ENCODE measurements around the gene TAX1BP1. TPM values are rescaled to one million over a fixed set of nuclear protein-coding genes. Genes with fewer than 3 reads are reported as not detected.

TAX1BP1 gene
- total and polyA plus RNA-seq, 2 experiments from 2014 or later: 98.1 to 137 TPM

DNA sequence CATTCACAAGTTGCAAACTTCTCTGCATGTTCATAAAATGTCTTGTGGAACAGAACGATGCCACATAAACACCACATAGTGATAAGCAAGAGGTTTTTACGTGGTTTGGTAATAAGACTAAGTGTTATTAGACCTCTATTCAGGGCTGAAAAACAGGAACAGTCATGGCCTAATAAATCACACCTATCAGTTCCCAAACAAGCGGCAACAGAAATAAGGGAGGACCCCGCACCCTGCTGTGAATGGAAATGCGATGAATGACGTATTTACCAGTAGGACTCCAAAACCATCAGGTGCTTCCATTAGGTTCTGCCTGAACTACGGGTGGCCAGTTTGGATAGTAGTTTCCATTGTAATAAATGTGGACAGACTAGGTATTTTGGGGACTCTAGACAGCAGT is 129.1 kb downstream of the TAX1BP1 start:
- Histone ChIP-seq H3K4me2 (ENCODE audit: unreplicated experiment) (no peak overlapping the region), H3K9ac (no peak overlapping the region), H3K27me3 (replicated peaks; ENCODE audit: insufficient read depth) (no peaks in the 10 kb centered on the region), H4K20me1 (ENCODE audit: insufficient read depth) (no peaks in the 10 kb centered on the region), H3F3A (ENCODE audit: insufficient read depth) (peaks cover 11% of the 10 kb centered on the region; the same call in 1 of the 2 replicates), H3K4me1 (ENCODE audit: insufficient read depth) (peaks cover 7% of the 10 kb centered on the region; the same call in 1 of the 2 replicates), H3K4me3 (no peak overlapping the region), H3K27ac (no peak overlapping the region), H3K36me3 (ENCODE audit: low read depth) (no peaks in the 10 kb centered on the region), H2AFZ (no peak overlapping the region), H3K79me2 (ENCODE audit: insufficient read depth) (no peaks in the 10 kb centered on the region), H3K9me2 (ENCODE audit: insufficient read depth) (no peaks in the 10 kb centered on the region), H3K9me3 (ENCODE audit: low read depth) (no peaks in the 10 kb centered on the region)
- no peak for DNase-seq
- TF ChIP-seq EZH2phosphoT487 (IDR thresholded peaks at IDR 0.05; ENCODE audit: insufficient read depth, low read depth) (no peak), EZH2 (IDR thresholded peaks at IDR 0.05; ENCODE audit: insufficient read depth, poor library complexity, severe bottlenecking) (no peak)
- in situ Hi-C loops (cut with MboI): no loop called here
- WGBS, 2 experiments (ENCODE audit: low coverage in 1 of 2, low lambda C conversion rate in 2 of 2, missing lambda C conversion rate in 2 of 2): 96% methylated on average over 7 of the region's 7 CpGs

DNA sequence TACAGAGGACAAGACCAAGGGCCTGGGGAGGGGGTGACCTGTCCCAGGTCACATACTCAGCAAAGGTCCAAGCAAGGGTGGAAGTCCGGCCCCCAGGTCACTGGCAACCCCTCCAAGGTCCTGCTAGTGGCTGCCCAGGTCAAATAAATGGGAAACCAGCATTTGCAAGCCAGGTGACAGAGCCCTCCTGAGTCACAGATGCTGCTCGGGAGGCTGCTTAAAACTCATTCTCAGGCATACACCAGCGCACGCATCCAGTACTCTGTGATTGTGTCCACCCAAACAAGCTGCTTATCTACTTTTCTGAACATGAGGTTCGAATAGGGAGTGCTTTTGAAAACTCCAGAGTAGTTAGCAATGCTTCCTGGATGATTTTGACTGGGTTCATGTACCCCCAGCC is 130.6 kb downstream of the TAX1BP1 start:
- Histone ChIP-seq H2AFZ (no peak overlapping the region), H3F3A (ENCODE audit: insufficient read depth) (peaks cover 11% of the 10 kb centered on the region; the same call in 1 of the 2 replicates), H3K9me2 (ENCODE audit: insufficient read depth) (no peaks in the 10 kb centered on the region), H3K27me3 (replicated peaks; ENCODE audit: insufficient read depth) (no peaks in the 10 kb centered on the region), H3K9me3 (ENCODE audit: low read depth) (no peaks in the 10 kb centered on the region), H3K79me2 (ENCODE audit: insufficient read depth) (no peaks in the 10 kb centered on the region), H3K4me3 (no peak overlapping the region), H3K4me1 (ENCODE audit: insufficient read depth) (peaks cover 13% of the 10 kb centered on the region; the same call in 1 of the 2 replicates), H3K9ac (no peak overlapping the region), H3K36me3 (ENCODE audit: low read depth) (no peaks in the 10 kb centered on the region), H3K27ac (no peak overlapping the region), H3K4me2 (ENCODE audit: unreplicated experiment) (no peak overlapping the region), H4K20me1 (ENCODE audit: insufficient read depth) (no peaks in the 10 kb centered on the region)
- no peak for DNase-seq
- WGBS, 2 experiments (ENCODE audit: low coverage in 1 of 2, low lambda C conversion rate in 2 of 2, missing lambda C conversion rate in 2 of 2): 90 to 92% methylated on average over 5 of the region's 5 CpGs
- TF ChIP-seq EZH2 (IDR thresholded peaks at IDR 0.05; ENCODE audit: insufficient read depth, poor library complexity, severe bottlenecking): no peak
- TF ChIP-seq EZH2phosphoT487 (IDR thresholded peaks at IDR 0.05; ENCODE audit: insufficient read depth, low read depth): no peak
- in situ Hi-C loops (cut with MboI): no loop called here

DNA sequence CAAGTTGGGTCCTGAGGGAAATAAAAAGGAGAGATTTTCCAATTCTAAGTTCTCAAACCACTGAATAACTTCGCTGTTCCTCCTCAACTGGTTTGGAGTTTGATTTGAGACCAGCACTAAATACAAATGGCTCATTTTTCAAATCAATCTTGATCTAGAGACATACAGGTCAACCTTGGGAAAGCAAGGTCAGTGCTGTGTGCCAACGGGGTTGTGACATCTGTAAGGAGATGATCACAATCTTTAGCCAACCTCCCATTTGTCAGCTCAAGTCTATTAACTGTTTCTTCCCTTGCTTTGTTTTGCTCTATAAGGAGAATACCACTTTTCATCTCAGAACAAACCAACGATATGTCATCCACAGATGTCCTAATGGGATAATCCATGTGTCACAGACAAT is 131.1 kb downstream of the TAX1BP1 start:
- Histone ChIP-seq H4K20me1 (ENCODE audit: insufficient read depth) (no peaks in the 10 kb centered on the region), H3K36me3 (ENCODE audit: low read depth) (no peaks in the 10 kb centered on the region), H3K9ac (no peak overlapping the region), H2AFZ (no peak overlapping the region), H3K4me3 (no peak overlapping the region), H3K9me3 (ENCODE audit: low read depth) (no peaks in the 10 kb centered on the region), H3K4me2 (ENCODE audit: unreplicated experiment) (no peak overlapping the region), H3K27ac (no peak overlapping the region), H3K79me2 (ENCODE audit: insufficient read depth) (no peaks in the 10 kb centered on the region), H3K9me2 (ENCODE audit: insufficient read depth) (no peaks in the 10 kb centered on the region), H3K27me3 (replicated peaks; ENCODE audit: insufficient read depth) (no peaks in the 10 kb centered on the region), H3K4me1 (ENCODE audit: insufficient read depth) (peaks cover 13% of the 10 kb centered on the region; the same call in 1 of the 2 replicates), H3F3A (ENCODE audit: insufficient read depth) (peaks cover 11% of the 10 kb centered on the region; the same call in 1 of the 2 replicates)
- TF ChIP-seq EZH2phosphoT487 (IDR thresholded peaks at IDR 0.05; ENCODE audit: insufficient read depth, low read depth) (no peak), EZH2 (IDR thresholded peaks at IDR 0.05; ENCODE audit: insufficient read depth, poor library complexity, severe bottlenecking) (no peak)
- DNase-seq: no peak
- in situ Hi-C loops (cut with MboI): no loop called here
- 72 to 79% methylated on average over 3 of the region's 3 CpGs for WGBS, 2 experiments (ENCODE audit: low coverage in 1 of 2, low lambda C conversion rate in 2 of 2, missing lambda C conversion rate in 2 of 2)

DNA sequence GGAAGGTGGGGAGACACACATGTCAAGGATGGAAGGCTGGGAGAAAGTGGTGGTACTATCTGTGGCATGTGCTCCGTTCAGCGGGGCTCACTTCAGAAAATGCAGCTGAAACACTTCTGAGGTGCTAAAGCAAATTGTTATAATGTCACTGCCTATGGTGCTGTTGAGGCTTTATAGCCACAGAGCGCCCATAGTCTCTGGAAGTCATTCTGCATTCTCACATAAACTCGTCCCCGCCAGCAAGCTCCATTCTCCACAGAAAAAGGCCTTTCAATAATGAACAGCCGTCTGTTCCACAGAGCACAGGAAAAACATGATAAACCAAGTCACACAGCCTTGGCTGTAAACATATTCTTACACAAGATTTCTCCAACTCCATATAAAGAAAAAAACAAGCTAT is 131.9 kb downstream of the TAX1BP1 start:
- Histone ChIP-seq H3F3A (ENCODE audit: insufficient read depth) (peaks cover 11% of the 10 kb centered on the region; the same call in 1 of the 2 replicates), H3K4me1 (ENCODE audit: insufficient read depth) (peaks cover 13% of the 10 kb centered on the region; the same call in 1 of the 2 replicates), H3K36me3 (ENCODE audit: low read depth) (no peaks in the 10 kb centered on the region), H3K4me2 (ENCODE audit: unreplicated experiment) (no peak overlapping the region), H3K9me2 (ENCODE audit: insufficient read depth) (no peaks in the 10 kb centered on the region), H3K9ac (no peak overlapping the region), H3K79me2 (ENCODE audit: insufficient read depth) (no peaks in the 10 kb centered on the region), H3K4me3 (no peak overlapping the region), H3K27ac (no peak overlapping the region), H3K9me3 (ENCODE audit: low read depth) (no peaks in the 10 kb centered on the region), H3K27me3 (replicated peaks; ENCODE audit: insufficient read depth) (no peaks in the 10 kb centered on the region), H2AFZ (no peak overlapping the region), H4K20me1 (ENCODE audit: insufficient read depth) (no peaks in the 10 kb centered on the region)
- in situ Hi-C loops (cut with MboI): no loop called here
- 85 to 87% methylated on average over 6 of the region's 6 CpGs for WGBS, 2 experiments (ENCODE audit: low coverage in 1 of 2, low lambda C conversion rate in 2 of 2, missing lambda C conversion rate in 2 of 2)
- no peak for DNase-seq
- TF ChIP-seq EZH2phosphoT487 (IDR thresholded peaks at IDR 0.05; ENCODE audit: insufficient read depth, low read depth): no peak
- TF ChIP-seq EZH2 (IDR thresholded peaks at IDR 0.05; ENCODE audit: insufficient read depth, poor library complexity, severe bottlenecking): no peak

Measured in GM23248 (cell line).